Ramos (cell line): ENCODE measurements around the gene LYVE1.

ENCODE experiments used
- in situ Hi-C: fragments of 300-500 bp; cut with MboI; formaldehyde crosslinking; loops from one replicate; pipeline ENCODE4 v1.14.3; 2022; ENCODE audit warnings: low sequenced_read_pairs; ENCODE audit not compliant: unreplicated experiment

Gene LYVE1

DNA sequence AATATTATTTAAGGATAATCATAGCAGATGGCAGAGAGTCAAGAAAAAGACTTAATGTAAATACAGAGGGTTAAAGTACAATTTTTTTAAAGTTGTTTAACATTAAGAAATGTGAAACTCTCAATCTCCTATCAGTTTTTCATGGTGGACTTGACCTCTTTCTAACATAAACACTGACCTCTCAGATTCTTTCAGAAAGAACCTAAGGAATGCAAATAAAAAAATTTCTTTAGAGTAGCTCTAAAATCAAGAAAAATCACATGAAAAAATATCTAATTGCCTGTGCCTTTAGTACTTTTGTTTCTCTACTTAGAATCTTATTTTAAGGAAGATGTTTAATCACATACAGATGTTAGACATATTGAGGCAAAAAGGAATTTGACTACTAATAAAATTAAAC, 40.3 kb downstream of the LYVE1 start:
- in situ Hi-C loops: no loop called here

DNA sequence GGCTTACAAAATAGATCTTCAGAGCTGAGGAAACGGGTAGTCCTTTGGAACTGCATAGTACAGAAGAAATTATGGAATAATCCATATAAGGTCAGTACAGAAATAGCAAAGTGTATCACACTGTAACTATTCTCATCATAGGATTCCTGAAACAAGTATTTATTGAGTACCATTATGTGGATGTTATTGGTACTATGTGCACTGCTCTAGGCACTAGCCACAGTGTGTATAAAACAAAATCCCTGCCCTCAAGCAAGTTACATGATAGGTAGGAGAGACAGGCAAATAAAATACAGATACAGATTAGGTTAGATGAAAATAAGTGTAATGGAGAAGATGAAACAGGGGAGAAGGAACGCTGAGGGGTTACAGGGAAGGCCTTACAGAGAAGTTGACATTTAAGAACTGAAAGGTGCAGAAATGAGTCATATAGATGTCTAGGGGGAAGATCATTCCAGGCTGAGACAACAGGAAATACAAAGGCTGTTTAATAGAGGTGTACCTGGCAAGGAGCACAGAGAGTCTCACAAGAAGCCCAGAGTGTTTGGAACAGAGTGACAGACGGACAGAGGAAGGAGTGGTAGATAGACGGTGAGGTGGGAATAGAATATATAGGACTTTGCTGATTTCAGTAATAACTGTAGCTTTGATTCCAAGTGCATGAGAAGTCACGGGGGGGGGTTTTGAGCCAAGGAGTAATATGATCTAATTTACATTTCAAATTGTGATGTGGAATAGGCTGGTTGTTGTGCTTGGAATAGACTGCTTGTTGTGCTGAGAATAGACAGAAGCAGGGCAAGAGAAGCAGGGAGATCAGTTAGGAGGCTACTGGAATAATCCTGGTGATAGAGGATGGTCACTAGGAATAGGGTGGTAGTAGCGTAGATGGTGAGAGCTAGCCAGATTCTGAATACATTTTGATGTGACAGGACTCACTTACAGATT, 41.2 kb downstream of the LYVE1 start:
- in situ Hi-C loops: no loop called here

GRCh38 chr11:10524471-10524870, 44.0 kb downstream of the LYVE1 start:
- in situ Hi-C loops: no loop called here

- in situ Hi-C loops: no loop called here
These were observed 45.5 kb downstream of the LYVE1 start for GRCh38 chr11:10522921-10523320.

DNA sequence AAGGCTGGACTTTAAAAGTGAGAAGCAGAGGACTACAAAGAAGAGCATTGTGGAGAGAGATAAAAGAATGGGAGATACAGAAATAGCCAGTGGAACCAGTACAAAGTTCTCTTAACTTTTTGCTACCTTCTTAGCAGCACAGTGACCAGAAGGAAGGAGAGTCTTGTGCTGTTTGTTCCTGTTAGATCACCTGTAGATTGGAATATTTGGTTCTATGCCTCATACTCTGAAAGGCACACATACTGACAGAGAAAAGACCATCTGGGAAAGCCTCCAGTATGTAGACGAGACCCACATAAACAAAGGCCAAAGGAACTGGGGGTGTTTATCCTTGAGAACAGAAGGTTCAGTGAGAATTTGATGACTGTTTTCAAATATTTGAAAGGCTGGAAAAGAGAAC, 46.2 kb downstream of the LYVE1 start:
- in situ Hi-C loops: no loop called here

- in situ Hi-C loops: no loop called here
These were observed 47.9 kb downstream of the LYVE1 start for GRCh38 chr11:10520562-10520961.

GRCh38 chr11:10519630-10520029, 48.8 kb downstream of the LYVE1 start:
- in situ Hi-C loops: no loop called here

DNA sequence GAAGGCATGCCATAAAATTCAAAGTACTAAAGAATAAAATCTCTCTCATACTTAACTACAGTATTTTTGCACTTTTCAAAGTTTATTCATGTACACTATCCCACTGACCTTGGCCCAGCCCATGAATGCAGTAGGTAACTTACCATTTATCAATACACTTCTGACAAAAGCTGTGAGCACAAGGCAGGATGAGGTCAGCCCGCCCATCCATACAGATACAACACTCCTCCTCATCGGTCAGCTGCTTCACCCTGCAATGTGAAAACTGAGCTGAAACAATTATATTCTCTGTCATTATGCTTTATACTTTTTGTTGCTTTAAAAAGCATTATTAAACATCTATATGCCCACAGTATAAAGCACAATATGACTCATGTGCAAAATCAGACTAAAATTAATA, 49.6 kb downstream of the LYVE1 start:
- in situ Hi-C loops: no loop called here

GRCh38 chr11:10518123-10518522, 50.3 kb downstream of the LYVE1 start:
- in situ Hi-C loops: no loop called here

DNA sequence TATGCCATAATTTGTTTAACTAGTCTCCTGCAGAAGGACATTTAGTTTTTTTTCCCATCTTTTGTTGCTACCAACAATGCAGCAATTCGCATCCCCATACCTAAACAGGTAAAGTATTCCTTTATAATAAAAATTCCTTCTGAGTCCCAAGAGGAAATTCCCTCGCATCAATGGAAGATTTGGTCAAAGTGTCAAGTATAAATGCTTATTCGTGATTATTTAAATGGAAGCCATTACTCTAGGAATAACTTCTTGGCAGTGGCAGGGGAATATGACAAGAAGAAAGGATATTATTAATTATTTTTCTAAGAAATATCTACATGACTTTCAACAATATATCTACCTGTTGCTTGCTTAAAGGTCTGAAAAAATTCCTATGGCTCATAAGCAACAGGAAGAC, 53.0 kb downstream of the LYVE1 start:
- in situ Hi-C loops: no loop called here

- in situ Hi-C loops: no loop called here
These were observed 53.8 kb downstream of the LYVE1 start for GRCh38 chr11:10514709-10515108.

- in situ Hi-C loops: no loop called here
These were observed 54.3 kb downstream of the LYVE1 start for GRCh38 chr11:10514202-10514601.

DNA sequence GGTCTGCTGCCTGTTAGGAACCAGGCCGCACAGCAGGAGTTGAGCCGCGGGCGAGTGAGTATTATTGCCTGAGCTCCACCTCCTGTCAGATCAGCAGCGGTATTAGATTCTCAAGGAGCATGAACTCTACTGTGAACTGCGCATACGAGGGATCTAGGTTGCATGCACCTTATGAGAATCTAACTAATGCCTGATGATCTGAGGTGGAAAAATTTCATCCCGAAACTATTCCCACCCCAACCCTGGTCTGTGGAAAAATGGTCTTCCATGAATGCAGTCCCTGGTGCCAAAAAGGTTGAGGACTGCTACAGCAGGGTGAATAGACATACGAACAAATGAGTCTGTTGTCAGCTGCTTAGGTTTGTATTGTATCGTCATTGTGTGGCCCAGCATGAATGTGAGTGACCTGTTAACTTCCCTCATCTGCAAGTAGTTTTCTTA, 57.3 kb downstream of the LYVE1 start:
- in situ Hi-C loops: no loop called here
